ENCODE measurements around the gene FAM98A. TPM values are rescaled to one million over a fixed set of nuclear protein-coding genes. Genes with fewer than 3 reads are reported as not detected.

Gene FAM98A
- total RNA-seq, 4 donors from 2014 or later = 11.6 to 25.7 (median 20.0) TPM

GRCh38 chr2:33606100-33606499 is 7.0 kb upstream of the FAM98A start:
- no peak for DNase-seq
- Histone ChIP-seq H3K4me1 (no peaks in the 10 kb centered on the region), H3K9me3 (no peaks in the 10 kb centered on the region), H3K4me3 (no peak overlapping the region), H3K36me3 (no peaks in the 10 kb centered on the region), H3K27ac (no peak overlapping the region), H3K27me3 (no peaks in the 10 kb centered on the region)
- TF ChIP-seq CTCF (IDR thresholded peaks at IDR 0.05) (no peak), POLR2A (IDR thresholded peaks at IDR 0.05) (no peak)

GRCh38 chr2:33605056-33605455 is 6.0 kb upstream of the FAM98A start:
- Histone ChIP-seq H3K4me1 (no peaks in the 10 kb centered on the region), H3K4me3 (no peak overlapping the region), H3K27me3 (no peaks in the 10 kb centered on the region), H3K36me3 (no peaks in the 10 kb centered on the region), H3K9me3 (no peaks in the 10 kb centered on the region), H3K27ac (no peak overlapping the region)
- no peak for TF ChIP-seq POLR2A (IDR thresholded peaks at IDR 0.05)
- no peak for TF ChIP-seq CTCF (IDR thresholded peaks at IDR 0.05)
- no peak for DNase-seq

- H3K4me3 ChIP-seq = no peak overlapping the region
- DNase-seq = no peak
- no peaks in the 10 kb centered on the region for H3K36me3 ChIP-seq
- H3K27ac ChIP-seq = no peak overlapping the region
- no peaks in the 10 kb centered on the region for H3K9me3 ChIP-seq
- no peaks in the 10 kb centered on the region for H3K27me3 ChIP-seq
- no peaks in the 10 kb centered on the region for H3K4me1 ChIP-seq
- TF ChIP-seq POLR2A (IDR thresholded peaks at IDR 0.05) (no peak), CTCF (IDR thresholded peaks at IDR 0.05) (no peak)
Measured at GRCh38 chr2:33603416-33603815, 4.3 kb upstream of the FAM98A start.

- no peaks in the 10 kb centered on the region for H3K36me3 ChIP-seq
- H3K9me3 ChIP-seq = no peaks in the 10 kb centered on the region
- DNase-seq = no peak
- H3K4me3 ChIP-seq = no peak overlapping the region
- H3K27me3 ChIP-seq = no peaks in the 10 kb centered on the region
- TF ChIP-seq POLR2A (IDR thresholded peaks at IDR 0.05) (no peak), CTCF (IDR thresholded peaks at IDR 0.05) (no peak)
- H3K27ac ChIP-seq = no peak overlapping the region
- peaks cover 0 to 7% (median 0%) of the 10 kb centered on the region in 4 donors for H3K4me1 ChIP-seq
Measured at GRCh38 chr2:33602201-33602830, 3.2 kb upstream of the FAM98A start.

- TF ChIP-seq POLR2A (IDR thresholded peaks at IDR 0.05) = no peak
- TF ChIP-seq CTCF (IDR thresholded peaks at IDR 0.05) = no peak
- no peak for DNase-seq
- H3K27me3 ChIP-seq = no peaks in the 10 kb centered on the region
- H3K27ac ChIP-seq = peak overlapping the region; percentile 79 to 91 (median 86)
- H3K9me3 ChIP-seq = no peaks in the 10 kb centered on the region
- H3K4me1 ChIP-seq = peaks cover 0 to 10% (median 0%) of the 10 kb centered on the region in 4 donors
- no peaks in the 10 kb centered on the region for H3K36me3 ChIP-seq
- H3K4me3 ChIP-seq = peak overlapping the region; percentile 76 to 88 (median 85)
Measured at GRCh38 chr2:33599943-33600192, 769 bp upstream of the FAM98A start.
